Effector memory CD4-positive, alpha-beta T cell (primary cell): ENCODE data around the gene CCL24.
"Not testable (repeated sequence)": the region's sequence is repeated elsewhere in the genome, so short reads cannot be mapped to it uniquely, and the experiment has no call there.

Experiments used
- DNase-seq, 3 donors: peaks; one replicate each; pipeline ENCODE4 v3.0.0-alpha.2; 2020
- H3K27ac ChIP-seq: 2 replicates; pipeline ENCODE4 v1.7.0; 2013; ENCODE audit warnings: mild to moderate bottlenecking, low read length, moderate library complexity; ENCODE audit not compliant: insufficient read depth, poor library complexity, severe bottlenecking
- H3K27me3 ChIP-seq: replicated peaks from 2 replicates; pipeline ENCODE4 v1.7.0; 2013; ENCODE audit warnings: mild to moderate bottlenecking, low read length; ENCODE audit not compliant: insufficient read depth, control insufficient read depth, poor library complexity, severe bottlenecking
- H3K36me3 ChIP-seq: 2 replicates; pipeline ENCODE4 v1.7.0; 2013; ENCODE audit warnings: mild to moderate bottlenecking, low read length, moderate library complexity; ENCODE audit not compliant: control insufficient read depth, insufficient read depth
- H3K4me1 ChIP-seq: 2 replicates; pipeline ENCODE4 v1.7.0; 2013; ENCODE audit warnings: low read length, mild to moderate bottlenecking; ENCODE audit not compliant: control insufficient read depth, insufficient read depth, poor library complexity, severe bottlenecking
- H3K4me3 ChIP-seq: 2 replicates; pipeline ENCODE4 v1.7.0; 2013; ENCODE audit warnings: low read length, low read depth, mild to moderate bottlenecking; ENCODE audit not compliant: insufficient read depth, poor library complexity, severe bottlenecking
- H3K9me3 ChIP-seq: 2 replicates; pipeline ENCODE4 v1.7.0; 2013; ENCODE audit warnings: mild to moderate bottlenecking, low read length, moderate library complexity; ENCODE audit not compliant: control insufficient read depth

CCL24 gene

DNA sequence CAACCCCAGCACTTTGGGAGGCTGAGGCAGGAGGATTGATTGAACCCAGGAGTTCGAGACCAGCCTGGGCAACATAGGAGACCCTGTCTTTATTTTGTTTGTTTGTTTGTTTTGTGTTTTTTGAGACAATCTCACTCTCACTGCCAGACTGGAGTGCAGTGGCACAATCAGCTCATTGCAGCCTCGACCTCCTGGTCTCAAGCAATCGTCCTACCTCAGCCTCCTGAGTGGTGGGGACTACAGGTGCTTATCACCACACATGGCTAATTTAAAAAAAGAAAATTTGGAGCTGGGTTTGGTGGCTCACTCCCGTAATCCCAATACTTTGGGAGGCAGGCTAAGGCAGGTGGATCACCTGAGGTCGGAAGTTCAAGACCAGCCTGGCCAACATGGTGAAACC is 30.6 kb upstream of the CCL24 start:
- Histone ChIP-seq H3K27ac (no peak overlapping the region), H3K4me1 (no peaks in the 10 kb centered on the region), H3K27me3 (no peaks in the 10 kb centered on the region), H3K36me3 (no peaks in the 10 kb centered on the region), H3K9me3 (no peaks in the 10 kb centered on the region), H3K4me3 (no peak overlapping the region)
- DNase-seq, result no peak

- H3K36me3 ChIP-seq, result no peaks in the 10 kb centered on the region
- no peaks in the 10 kb centered on the region for H3K9me3 ChIP-seq
- no peak overlapping the region for H3K4me3 ChIP-seq
- H3K27ac ChIP-seq, result no peak overlapping the region
- H3K27me3 ChIP-seq, result no peaks in the 10 kb centered on the region
- no peaks in the 10 kb centered on the region for H3K4me1 ChIP-seq
- no peak for DNase-seq
These were observed 30.1 kb upstream of the CCL24 start for GRCh38 chr7:75843613-75844116.

DNA sequence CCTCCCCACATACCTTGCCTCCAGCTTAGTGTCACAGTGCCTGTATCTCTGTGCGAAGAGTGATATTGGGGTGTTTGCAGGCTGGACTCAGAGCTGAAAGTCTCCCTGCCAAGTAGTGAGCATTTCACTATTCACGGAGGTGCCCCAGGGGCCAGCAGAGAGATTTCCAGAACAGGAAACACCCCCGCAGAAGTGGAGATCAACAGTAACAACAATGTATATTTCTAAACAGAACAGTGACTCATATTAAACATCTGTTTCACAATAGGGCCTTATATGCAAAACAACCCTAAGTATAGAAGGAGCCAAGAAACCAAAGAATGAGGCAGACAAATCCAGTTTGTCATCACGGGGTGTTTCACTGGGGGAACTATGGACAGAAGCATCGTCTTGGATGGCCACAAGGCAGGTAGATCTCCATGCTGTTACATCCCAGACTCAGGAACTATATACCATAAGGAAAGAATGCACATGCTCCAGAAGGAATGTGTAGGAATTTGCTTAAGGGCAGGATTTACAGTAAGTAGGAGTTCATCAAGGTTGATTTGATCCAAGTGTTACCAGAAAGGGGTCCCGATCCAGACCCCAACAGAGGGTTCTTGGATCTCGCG is 29.3 kb upstream of the CCL24 start:
- Histone ChIP-seq H3K4me1 (no peaks in the 10 kb centered on the region), H3K4me3 (no peak overlapping the region), H3K27me3 (no peaks in the 10 kb centered on the region), H3K27ac (no peak overlapping the region), H3K9me3 (no peaks in the 10 kb centered on the region), H3K36me3 (no peaks in the 10 kb centered on the region)
- DNase-seq, result no peak

- H3K4me3 ChIP-seq, result no peak overlapping the region
- H3K27ac ChIP-seq, result no peak overlapping the region
- no peaks in the 10 kb centered on the region for H3K9me3 ChIP-seq
- no peak for DNase-seq
- no peaks in the 10 kb centered on the region for H3K36me3 ChIP-seq
- no peaks in the 10 kb centered on the region for H3K27me3 ChIP-seq
- no peaks in the 10 kb centered on the region for H3K4me1 ChIP-seq
These were observed 26.4 kb upstream of the CCL24 start for GRCh38 chr7:75840029-75840428.

GRCh38 chr7:75838281-75838930 is 24.8 kb upstream of the CCL24 start:
- H3K27ac ChIP-seq, H3K36me3 ChIP-seq, H3K4me1 ChIP-seq, DNase-seq, H3K4me3 ChIP-seq, H3K9me3 ChIP-seq, H3K27me3 ChIP-seq: not testable (repeated sequence)

DNA sequence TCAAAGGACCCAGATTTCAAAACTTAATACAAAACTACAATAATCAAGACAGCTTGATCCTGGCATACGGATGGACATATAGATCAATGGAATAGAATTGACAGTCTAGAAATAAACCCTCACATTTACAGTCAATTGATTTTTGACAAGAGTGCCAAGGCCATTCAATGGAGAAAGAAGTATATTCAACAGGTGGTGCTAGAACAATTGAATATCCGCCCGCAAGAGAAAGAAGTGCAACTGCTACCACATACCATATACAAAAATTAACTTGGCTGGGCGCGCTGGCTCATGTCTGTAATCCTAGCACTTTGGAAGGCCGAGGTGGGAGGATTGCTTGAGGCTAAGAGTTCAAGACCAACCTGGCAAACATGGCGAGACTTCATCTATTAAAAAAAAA is 23.2 kb upstream of the CCL24 start:
- no peaks in the 10 kb centered on the region for H3K9me3 ChIP-seq
- H3K27ac ChIP-seq, result no peak overlapping the region
- no peaks in the 10 kb centered on the region for H3K4me1 ChIP-seq
- no peak for DNase-seq
- H3K4me3 ChIP-seq, result no peak overlapping the region
- no peaks in the 10 kb centered on the region for H3K36me3 ChIP-seq
- no peaks in the 10 kb centered on the region for H3K27me3 ChIP-seq

GRCh38 chr7:75835688-75836285 is 22.2 kb upstream of the CCL24 start:
- Histone ChIP-seq H3K4me1 (no peaks in the 10 kb centered on the region), H3K27me3 (no peaks in the 10 kb centered on the region)

DNA sequence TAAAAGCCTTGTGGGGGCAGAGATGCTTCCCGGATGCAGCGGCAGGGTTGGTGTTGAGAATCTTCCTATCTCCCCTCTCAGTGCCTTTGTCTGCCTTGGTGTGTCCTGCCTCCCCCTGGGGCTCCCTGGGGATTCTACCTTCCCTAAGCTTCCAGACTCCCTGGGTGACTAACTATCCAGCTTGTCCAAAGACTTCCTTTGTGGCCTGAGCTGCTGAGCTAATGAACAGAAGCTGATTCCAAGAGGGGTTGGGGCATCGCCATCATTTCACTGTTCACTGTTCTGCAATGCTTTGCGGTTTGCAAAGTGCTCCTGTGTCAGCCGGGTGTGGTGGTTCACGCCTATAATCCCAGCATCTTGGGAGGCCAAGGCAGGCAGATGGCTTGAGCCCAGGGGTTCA is 20.1 kb upstream of the CCL24 start:
- H3K4me3 ChIP-seq, H3K4me1 ChIP-seq, H3K27ac ChIP-seq, DNase-seq, H3K9me3 ChIP-seq, H3K36me3 ChIP-seq, H3K27me3 ChIP-seq: not testable (repeated sequence)

More at GRCh38 chr7:75835688-75836285, 22.2 kb upstream of the CCL24 start:
- H3K4me3 ChIP-seq, result no peak overlapping the region
- H3K27ac ChIP-seq, result no peak overlapping the region
- H3K9me3 ChIP-seq, result no peaks in the 10 kb centered on the region
- H3K36me3 ChIP-seq, result no peaks in the 10 kb centered on the region
- DNase-seq, result no peak

GRCh38 chr7:75830978-75831377 is 17.4 kb upstream of the CCL24 start:
- Histone ChIP-seq H3K27me3 (no peaks in the 10 kb centered on the region), H3K36me3 (no peaks in the 10 kb centered on the region), H3K4me1 (no peaks in the 10 kb centered on the region), H3K27ac (no peak overlapping the region), H3K4me3 (no peak overlapping the region), H3K9me3 (no peaks in the 10 kb centered on the region)
- DNase-seq, result no peak

DNA sequence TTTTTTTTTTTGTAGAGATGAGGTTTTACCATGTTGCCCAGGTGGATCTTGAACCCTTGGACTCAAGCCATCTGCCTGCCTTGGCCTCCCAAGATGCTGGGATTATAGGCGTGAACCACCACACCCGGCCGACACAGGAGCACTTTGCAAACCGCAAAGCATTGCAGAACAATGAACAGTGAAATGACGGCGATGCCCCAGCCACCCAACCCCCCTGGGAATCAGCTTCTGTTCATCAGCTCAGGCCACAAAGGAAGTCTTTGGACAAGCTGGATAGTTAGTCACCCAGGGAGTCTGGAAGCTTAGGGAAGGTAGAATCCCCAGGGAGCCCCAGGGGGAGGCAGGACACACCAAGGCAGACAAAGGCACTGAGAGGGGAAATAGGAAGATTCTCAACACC is 16.1 kb upstream of the CCL24 start:
- not testable (repeated sequence) for H3K4me1 ChIP-seq, H3K9me3 ChIP-seq, DNase-seq, H3K27me3 ChIP-seq, H3K27ac ChIP-seq, H3K36me3 ChIP-seq, H3K4me3 ChIP-seq
